Measurements from ENCODE around the gene SERPINB11.

DNA sequence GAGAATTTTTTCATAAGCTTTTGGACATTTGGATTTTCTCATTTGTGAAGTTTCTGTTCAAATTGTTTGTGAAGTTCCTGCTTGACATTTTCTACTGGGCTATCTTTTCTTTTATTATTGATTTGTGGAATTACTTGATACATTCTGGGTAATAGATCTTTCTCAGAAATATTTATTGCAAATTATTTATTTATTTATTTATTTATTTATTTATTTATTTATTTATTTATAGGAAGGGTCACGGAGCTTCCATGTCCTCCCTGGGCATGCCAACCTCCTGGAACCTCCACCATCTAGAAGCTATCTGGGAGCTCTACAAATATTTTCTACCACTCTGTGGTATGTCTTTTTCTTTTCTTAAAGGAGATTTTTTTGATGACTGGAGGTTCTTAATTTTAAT lies 46.7 kb downstream of the SERPINB11 start:
- TF ChIP-seq POLR2A (IDR thresholded peaks at IDR 0.05; ENCODE audit: low read depth, low read length) (no peak), POLR2AphosphoS5 (IDR thresholded peaks at IDR 0.05; ENCODE audit: low read depth, low read length) (no peak), TAF1 (IDR thresholded peaks at IDR 0.05; ENCODE audit: borderline replicate concordance, low read depth, low read length) (no peak)

Measured in GM12892 (cell line).